SK-N-SH treated with all-trans-retinoic acid at 6 μM for 48 hours (cell line): Measurements from ENCODE around the gene FGD1.

Source experiments
- ESRRG ChIP-seq: fragments of 250-450 bp; sonication (Bioruptor Pico); IDR thresholded peaks from 2 replicates; pipeline ENCODE4 v1.6.1; 2021; ENCODE audit warnings: mild to moderate bottlenecking
- ISL1 ChIP-seq: fragments of 250-450 bp; sonication (Bioruptor Pico); IDR thresholded peaks from 2 replicates; pipeline ENCODE4 v2.1.2; 2022; ENCODE audit warnings: mild to moderate bottlenecking, moderate library complexity
- OSR1 ChIP-seq: fragments of 250-450 bp; sonication (Bioruptor Pico); IDR thresholded peaks from 2 replicates; pipeline ENCODE4 v1.8.0; 2022; ENCODE audit warnings: moderate library complexity, mild to moderate bottlenecking, inconsistent platforms
- TCF4 ChIP-seq: fragments of 250-450 bp; sonication (Bioruptor Pico); IDR thresholded peaks from 2 replicates; pipeline ENCODE4 v1.8.0; 2021; ENCODE audit warnings: mild to moderate bottlenecking, moderate library complexity, borderline replicate concordance
- ZFP3 ChIP-seq: fragments of 250-450 bp; sonication (Bioruptor Pico); IDR thresholded peaks from 2 replicates; pipeline ENCODE4 v1.5.0; 2020; ENCODE audit warnings: mild to moderate bottlenecking, moderate library complexity
- ZFP30 ChIP-seq: fragments of 450-650 bp; formaldehyde crosslinking; IDR thresholded peaks from 2 replicates; pipeline ENCODE4 v1.5.0; 2022; ENCODE audit warnings: mild to moderate bottlenecking, moderate library complexity
- ZNF565 ChIP-seq: fragments of 450-650 bp; formaldehyde crosslinking; conservative IDR thresholded peaks from 2 replicates; pipeline ENCODE4 v1.5.0; 2020; ENCODE audit warnings: low read depth, mild to moderate bottlenecking, moderate library complexity

DNA sequence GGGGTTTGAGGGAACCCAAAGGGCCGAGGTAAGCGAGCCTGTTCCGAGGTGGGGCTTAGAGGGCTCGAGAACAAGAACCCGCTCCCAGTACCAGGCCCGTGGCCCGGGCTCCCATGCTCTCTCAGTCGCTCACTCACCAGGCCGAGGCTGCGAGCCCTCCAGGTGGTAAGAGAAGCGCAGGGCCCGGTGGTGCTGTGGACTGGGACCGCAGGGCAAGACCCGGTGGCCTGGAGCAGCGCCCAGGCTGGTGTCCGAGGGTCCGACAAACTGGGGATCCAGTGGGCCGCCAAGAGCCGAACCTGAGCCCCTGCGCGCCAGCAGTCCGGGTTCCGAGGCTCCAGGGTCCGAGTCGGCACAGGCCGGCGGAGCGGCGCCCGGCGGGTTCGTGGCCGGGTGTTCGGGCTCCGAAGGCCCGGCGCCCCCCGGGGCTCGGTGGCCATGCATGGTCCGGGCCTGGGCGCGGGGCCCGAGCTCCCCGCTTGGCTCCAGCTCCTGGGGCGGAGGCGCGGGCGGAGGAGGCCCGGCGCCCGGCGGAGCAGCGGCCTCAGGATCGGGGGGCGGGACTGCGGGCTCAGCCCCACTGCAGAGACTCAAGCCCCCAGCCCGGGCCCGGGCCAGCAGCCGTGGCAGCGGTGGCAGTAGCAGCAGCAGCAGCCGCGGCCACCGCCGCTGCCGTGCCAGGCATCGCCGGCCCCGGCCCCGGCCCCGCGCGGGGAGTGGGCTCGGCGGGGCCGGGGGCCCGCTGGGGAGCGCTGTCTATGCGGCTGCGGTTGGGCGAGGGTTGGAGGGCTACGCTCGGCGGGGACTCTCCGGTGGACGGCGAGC, 833 bp downstream of the FGD1 start:
- TF ChIP-seq ESRRG: no peak
- TF ChIP-seq OSR1 (CRISPR knock-in tag): no peak
- TF ChIP-seq ISL1 (CRISPR knock-in tag): no peak
- no peak for TF ChIP-seq ZFP3
- no peak for TF ChIP-seq ZFP30 (CRISPR knock-in tag)
- no peak for TF ChIP-seq TCF4
- no peak for TF ChIP-seq ZNF565
